Liver (tissue), 9 donors: Measurements from ENCODE around the gene RASAL1. TPM values are rescaled to one million over a fixed set of nuclear protein-coding genes. Genes with fewer than 3 reads are reported as not detected.

Experiments
- DNase-seq: peaks from one replicate; pipeline ENCODE4 v3.0.0-alpha.2; 2017; ENCODE audit warnings: low spot score
- H3K27ac ChIP-seq, 2 donors: one replicate each; pipeline ENCODE4 v1.7.0; 2013; ENCODE audit warnings: inconsistent platforms in 2 of 2, low read length in 2 of 2, control low read depth in 1 of 2, low read depth in 1 of 2, mild to moderate bottlenecking in 1 of 2
- H3K27me3 ChIP-seq, 4 donors: one replicate each; pipeline versions ENCODE4 v1.6.1 to v1.7.0; 2013; ENCODE audit warnings: low read length in 3 of 4, inconsistent platforms in 1 of 4, mild to moderate bottlenecking in 1 of 4, moderate library complexity in 1 of 4; ENCODE audit not compliant: control insufficient read depth in 4 of 4, insufficient read depth in 4 of 4
- H3K36me3 ChIP-seq, 4 donors: one replicate each; pipeline versions ENCODE4 v1.6.1 to v1.7.0; 2013; ENCODE audit warnings: low read length in 3 of 4, mild to moderate bottlenecking in 3 of 4, low read depth in 1 of 4, moderate library complexity in 1 of 4; ENCODE audit not compliant: control insufficient read depth in 4 of 4, insufficient read depth in 3 of 4
- H3K4me1 ChIP-seq, 4 donors: one replicate each; pipeline versions ENCODE4 v1.6.1 to v1.7.0; 2013; ENCODE audit warnings: low read length in 3 of 4, mild to moderate bottlenecking in 3 of 4, moderate library complexity in 1 of 4; ENCODE audit not compliant: control insufficient read depth in 4 of 4, insufficient read depth in 4 of 4
- H3K4me3 ChIP-seq, 3 donors: one replicate each; pipeline versions ENCODE4 v1.6.1 to v1.7.0; 2013; ENCODE audit warnings: low read length in 3 of 3, control low read depth in 1 of 3, low read depth in 1 of 3, mild to moderate bottlenecking in 1 of 3
- H3K9ac ChIP-seq, 2 donors: one replicate each; pipeline ENCODE4 v1.7.0; 2013; ENCODE audit warnings: low read length in 2 of 2, mild to moderate bottlenecking in 2 of 2, moderate library complexity in 2 of 2, control low read depth in 1 of 2, low read depth in 1 of 2
- H3K9me3 ChIP-seq, 4 donors: one replicate each; pipeline versions ENCODE4 v1.6.1 to v1.7.0; 2013; ENCODE audit warnings: low read length in 3 of 4; ENCODE audit not compliant: control insufficient read depth in 4 of 4
- CTCF ChIP-seq: fragments of 150-350 bp; IDR thresholded peaks from 2 replicates; pipeline ENCODE4 v1.5.1; 2017; ENCODE audit warnings: improper control_type of control experiment, low read depth, low read length; ENCODE audit not compliant: missing input control
- EGR1 ChIP-seq, 2 donors: IDR thresholded peaks; 2 replicates each; pipeline ENCODE4 v1.6.1; 2016 to 2018; ENCODE audit warnings: antibody characterized with exemption in 2 of 2, low read depth in 2 of 2
- FOXA1 ChIP-seq: IDR thresholded peaks from 2 replicates; pipeline ENCODE4 v1.6.1; 2016; ENCODE audit warnings: antibody characterized with exemption
- FOXA2 ChIP-seq: IDR thresholded peaks from 2 replicates; pipeline ENCODE4 v1.6.1; 2016; ENCODE audit warnings: antibody characterized with exemption
- GABPA ChIP-seq, 2 donors: IDR thresholded peaks in 1 of 2; conservative IDR thresholded peaks in 1 of 2; 2 replicates each; pipeline ENCODE4 v1.6.1; 2016; ENCODE audit warnings: antibody characterized with exemption in 2 of 2, mild to moderate bottlenecking in 1 of 2, moderate library complexity in 1 of 2
- HNF4A ChIP-seq, 2 donors: conservative IDR thresholded peaks; 2 replicates each; pipeline ENCODE4 v1.6.1; 2016; ENCODE audit warnings: antibody characterized with exemption in 2 of 2, mild to moderate bottlenecking in 2 of 2
- HNF4G ChIP-seq: IDR thresholded peaks from 2 replicates; pipeline ENCODE4 v1.6.1; 2016; ENCODE audit warnings: antibody characterized with exemption
- JUND ChIP-seq, 2 donors: IDR thresholded peaks; 2 replicates each; pipeline ENCODE4 v1.6.1; 2016; ENCODE audit warnings: antibody characterized with exemption in 2 of 2
- NR2F2 ChIP-seq: IDR thresholded peaks from 2 replicates; pipeline ENCODE4 v1.6.1; 2016; ENCODE audit warnings: antibody characterized with exemption
- RAD21 ChIP-seq, 2 donors: IDR thresholded peaks; 2 replicates each; pipeline ENCODE4 v1.6.1; 2016; ENCODE audit warnings: antibody characterized with exemption in 2 of 2, mild to moderate bottlenecking in 2 of 2
- REST ChIP-seq: IDR thresholded peaks from 2 replicates; pipeline ENCODE4 v1.6.1; 2016; ENCODE audit warnings: antibody characterized with exemption, mild to moderate bottlenecking
- TAF1 ChIP-seq: conservative IDR thresholded peaks from 2 replicates; pipeline ENCODE4 v1.6.1; 2016; ENCODE audit warnings: antibody characterized with exemption, mild to moderate bottlenecking
- YY1 ChIP-seq: IDR thresholded peaks from 2 replicates; pipeline ENCODE4 v1.6.1; 2016; ENCODE audit warnings: antibody characterized with exemption, mild to moderate bottlenecking
- ZBTB33 ChIP-seq: IDR thresholded peaks from 2 replicates; pipeline ENCODE4 v1.6.1; 2016; ENCODE audit warnings: antibody characterized with exemption
- WGBS: extraction: QIAGEN DNeasy Blood & Tissue Kit; methylation state at CpG from one replicate; pipeline ENCODE4 v1.1.7; 2013; 5-methylcytosine and 5-hydroxymethylcytosine counted together
- polyA plus RNA-seq, 2 donors: library from polyadenylated mRNA; stranded (reverse) in 1 of 2; unstranded in 1 of 2; fragments of 200-250 nt in 1 of 2; fragments of >200 nt in 1 of 2; fragmentation: Nextera tagmentation in 1 of 2; extraction: Ambion mirVana in 1 of 2; gene quantifications; one replicate each; pipeline versions ENCODE4 v1.2.1 to v1.2.3, GENCODE V29; 2013 to 2015
- total RNA-seq, 2 donors: library from RNA; depleted of rRNA; stranded (reverse); fragments of >200 nt; gene quantifications; one replicate each; pipeline ENCODE4 v1.2.3, GENCODE V29; 2014
- TF ChIP-seq, protein P1 (sequence below): IDR thresholded peaks from 2 replicates; pipeline ENCODE4 v1.6.1; 2016; ENCODE audit warnings: antibody characterized with exemption
- donor health status: healthy.
- donor health status: healthy.
- donor health status: healthy.
- donor health status: healthy.
- donor health status: healthy.

RASAL1 gene
- total and polyA plus RNA-seq, 4 donors: 0.20 to 0.33 (median 0.26) TPM

DNA sequence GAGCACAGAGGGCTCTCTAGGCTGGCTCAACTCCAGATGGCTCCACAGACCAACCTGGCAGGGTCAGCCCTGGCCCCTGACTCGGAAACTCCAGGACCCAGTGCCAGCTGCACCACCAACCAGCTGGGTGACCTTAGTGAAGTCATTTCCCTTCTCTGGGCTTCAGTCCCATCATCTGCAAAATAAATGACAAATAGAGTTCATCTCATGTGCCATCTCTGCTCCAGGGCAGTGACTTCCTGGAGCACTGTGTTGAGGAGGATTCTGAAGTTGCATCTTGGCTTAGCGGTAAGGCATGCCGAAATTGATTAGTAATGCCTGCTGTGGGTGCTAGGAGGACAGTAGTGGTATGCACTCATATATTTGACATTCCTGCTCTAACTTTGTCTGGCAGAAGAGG, 47.5 kb downstream of the RASAL1 start:
- Histone ChIP-seq H3K9ac (no peak overlapping the region), H3K4me3 (no peak overlapping the region), H3K4me1 (peaks cover 0 to 11% (median 7%) of the 10 kb centered on the region in 4 donors), H3K9me3 (no peaks in the 10 kb centered on the region), H3K36me3 (peaks cover 0 to 3% (median 1%) of the 10 kb centered on the region in 4 donors), H3K27ac (no peak overlapping the region), H3K27me3 (no peaks in the 10 kb centered on the region)
- 95% methylated on average over 3 of the region's 3 CpGs for WGBS
- DNase-seq: no peak
- no peak for TF ChIP-seq CTCF
- TF ChIP-seq REST: no peak
- no peak for TF ChIP-seq GABPA (IDR thresholded peaks at IDR 0.05 in 1 of 2, conservative IDR thresholded peaks at IDR 0.05 in 1 of 2)
- TF ChIP-seq FOXA2: no peak
- no peak for TF ChIP-seq RAD21 (IDR thresholded peaks at IDR 0.05)
- no peak for TF ChIP-seq ZBTB33
- TF ChIP-seq, protein P1, sequence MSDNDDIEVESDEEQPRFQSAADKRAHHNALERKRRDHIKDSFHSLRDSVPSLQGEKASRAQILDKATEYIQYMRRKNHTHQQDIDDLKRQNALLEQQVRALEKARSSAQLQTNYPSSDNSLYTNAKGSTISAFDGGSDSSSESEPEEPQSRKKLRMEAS: no peak
- TF ChIP-seq EGR1 (IDR thresholded peaks at IDR 0.05; ENCODE audit: low read depth in 2 of 2): no peak
- no peak for TF ChIP-seq FOXA1
- TF ChIP-seq YY1: no peak
- no peak for TF ChIP-seq TAF1
- no peak for TF ChIP-seq HNF4G
- TF ChIP-seq JUND (IDR thresholded peaks at IDR 0.05): no peak
- no peak for TF ChIP-seq HNF4A (conservative IDR thresholded peaks at IDR 0.05)
- TF ChIP-seq NR2F2: no peak

GRCh38 chr12:113087193-113087592, 48.4 kb downstream of the RASAL1 start:
- Histone ChIP-seq H3K27me3 (no peaks in the 10 kb centered on the region), H3K27ac (no peak overlapping the region), H3K36me3 (peaks cover 0 to 6% (median 2%) of the 10 kb centered on the region in 4 donors), H3K4me1 (peaks cover 0 to 5% (median 3%) of the 10 kb centered on the region in 4 donors), H3K9ac (no peak overlapping the region), H3K4me3 (no peak overlapping the region), H3K9me3 (no peaks in the 10 kb centered on the region)
- 74% methylated on average over 5 of the region's 5 CpGs for WGBS
- TF ChIP-seq FOXA1: no peak
- TF ChIP-seq GABPA (IDR thresholded peaks at IDR 0.05 in 1 of 2, conservative IDR thresholded peaks at IDR 0.05 in 1 of 2): no peak
- TF ChIP-seq HNF4G: no peak
- no peak for DNase-seq
